ENCODE measurements around the gene PGA3. TPM values are rescaled to one million over a fixed set of nuclear protein-coding genes. Genes with fewer than 3 reads are reported as not detected.
"Not testable (repeated sequence)": the region's sequence is repeated elsewhere in the genome, so short reads cannot be mapped to it uniquely, and the experiment has no call there.

Gene PGA3
- total and polyA plus RNA-seq, 7 experiments from 2014 or later: 0.83 TPM; not detected in 6

- H3K4me3 Mint-ChIP-seq: no peak overlapping the region
- POLR2A ChIA-PET: no interaction called here
- no peak overlapping the region for H3K27ac Mint-ChIP-seq
- DNase-seq (no peak), ATAC-seq (no peak)
- CTCF ChIA-PET: no interaction called here
- no peaks in the 10 kb centered on the region for H3K36me3 Mint-ChIP-seq
- Histone ChIP-seq H3K36me3 (ENCODE audit: control insufficient read depth in 2 of 3, insufficient read depth in 3 of 3, low read length in 3 of 3) (no peaks in the 10 kb centered on the region), H3K4me3 (ENCODE audit: low read length) (no peak overlapping the region), H3K27ac (ENCODE audit: low read depth, low read length) (no peak overlapping the region), H3K4me1 (ENCODE audit: control insufficient read depth in 2 of 2, insufficient read depth in 2 of 2, low read length in 2 of 2) (no peaks in the 10 kb centered on the region), H3K27me3 (ENCODE audit: control insufficient read depth in 2 of 2, insufficient read depth in 2 of 2, low read length in 2 of 2) (no peaks in the 10 kb centered on the region), H3K9me3 (ENCODE audit: control insufficient read depth in 2 of 3, low read length in 3 of 3) (no peaks in the 10 kb centered on the region)
- peaks cover 0 to 6% (median 0%) of the 10 kb centered on the region in 11 donors for H3K9me3 Mint-ChIP-seq
- peaks cover 0 to 4% (median 0%) of the 10 kb centered on the region in 7 donors for H3K4me1 Mint-ChIP-seq
- peaks cover 0 to 22% (median 14%) of the 10 kb centered on the region in 5 donors for H3K27me3 Mint-ChIP-seq
- intact Hi-C loops (cut with micrococcal nuclease): no loop called here
Observed at GRCh38 chr11:61198361-61198760, 5.0 kb upstream of the PGA3 start.

GRCh38 chr11:61198948-61199523 is 4.3 kb upstream of the PGA3 start:
- H3K4me3 Mint-ChIP-seq: no peak overlapping the region
- no peaks in the 10 kb centered on the region for H3K36me3 Mint-ChIP-seq
- no peaks in the 10 kb centered on the region for H3K9me3 ChIP-seq (ENCODE audit: control insufficient read depth in 2 of 3, low read length in 3 of 3)
- ChIA-PET POLR2A (no interaction called here), CTCF (no interaction called here)
- DNase-seq: no peak
- no peak for ATAC-seq
- H3K4me1 Mint-ChIP-seq: peaks cover 0 to 4% (median 0%) of the 10 kb centered on the region in 7 donors
- peaks cover 0 to 22% (median 14%) of the 10 kb centered on the region in 5 donors for H3K27me3 Mint-ChIP-seq
- H3K9me3 Mint-ChIP-seq: peaks cover 0 to 6% (median 0%) of the 10 kb centered on the region in 11 donors
- H3K27ac ChIP-seq (ENCODE audit: low read depth, low read length): no peak overlapping the region
- no peak overlapping the region for H3K27ac Mint-ChIP-seq
- no peaks in the 10 kb centered on the region for H3K36me3 ChIP-seq (ENCODE audit: control insufficient read depth in 2 of 3, insufficient read depth in 3 of 3, low read length in 3 of 3)
- no peak overlapping the region for H3K4me3 ChIP-seq (ENCODE audit: low read length)
- H3K27me3 ChIP-seq (ENCODE audit: control insufficient read depth in 2 of 2, insufficient read depth in 2 of 2, low read length in 2 of 2): no peaks in the 10 kb centered on the region
- intact Hi-C loops (cut with micrococcal nuclease): no loop called here
- no peaks in the 10 kb centered on the region for H3K4me1 ChIP-seq (ENCODE audit: control insufficient read depth in 2 of 2, insufficient read depth in 2 of 2, low read length in 2 of 2)

GRCh38 chr11:61201476-61201875 is 1.8 kb upstream of the PGA3 start:
- no peaks in the 10 kb centered on the region for H3K27me3 ChIP-seq (ENCODE audit: control insufficient read depth in 2 of 2, insufficient read depth in 2 of 2, low read length in 2 of 2)
- H3K36me3 ChIP-seq (ENCODE audit: control insufficient read depth in 2 of 3, insufficient read depth in 3 of 3, low read length in 3 of 3): no peaks in the 10 kb centered on the region
- Mint-ChIP-seq H3K9me3 (peaks cover 0 to 6% (median 0%) of the 10 kb centered on the region in 11 donors), H3K36me3 (no peaks in the 10 kb centered on the region), H3K27ac (no peak overlapping the region), H3K27me3 (peaks cover 0 to 18% (median 14%) of the 10 kb centered on the region in 5 donors), H3K4me3 (no peak overlapping the region), H3K4me1 (peaks cover 0 to 3% (median 0%) of the 10 kb centered on the region in 7 donors)
- ChIA-PET POLR2A (no interaction called here), CTCF (no interaction called here)
- H3K4me3 ChIP-seq (ENCODE audit: low read length): no peak overlapping the region
- H3K4me1 ChIP-seq (ENCODE audit: control insufficient read depth in 2 of 2, insufficient read depth in 2 of 2, low read length in 2 of 2): no peaks in the 10 kb centered on the region
- H3K9me3 ChIP-seq (ENCODE audit: control insufficient read depth in 2 of 3, low read length in 3 of 3): no peaks in the 10 kb centered on the region
- H3K27ac ChIP-seq (ENCODE audit: low read depth, low read length): no peak overlapping the region
- DNase-seq: no peak
- no peak for ATAC-seq
- intact Hi-C loops (cut with micrococcal nuclease): no loop called here

DNA sequence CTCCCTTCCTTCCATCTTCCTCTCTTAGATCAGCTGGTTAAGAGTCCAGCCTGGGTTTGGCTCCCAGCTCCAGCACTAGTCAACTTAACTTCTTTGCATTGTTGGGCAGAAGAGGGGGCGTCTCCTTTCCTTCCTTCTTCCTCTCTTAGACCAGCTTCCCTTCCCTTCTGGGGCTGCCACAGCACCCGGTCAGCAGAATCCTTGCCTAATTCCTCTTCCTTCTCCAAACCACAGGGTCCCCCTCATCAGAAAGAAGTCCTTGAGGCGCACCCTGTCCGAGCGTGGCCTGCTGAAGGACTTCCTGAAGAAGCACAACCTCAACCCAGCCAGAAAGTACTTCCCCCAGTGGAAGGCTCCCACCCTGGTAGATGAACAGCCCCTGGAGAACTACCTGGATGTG is 558 bp downstream of the PGA3 start:
- H3K27ac Mint-ChIP-seq; H3K36me3 Mint-ChIP-seq; intact Hi-C loops (cut with micrococcal nuclease); H3K4me3 Mint-ChIP-seq; H3K9me3 Mint-ChIP-seq; H3K4me3 ChIP-seq (ENCODE audit: low read length); H3K4me1 Mint-ChIP-seq; DNase-seq; H3K9me3 ChIP-seq (ENCODE audit: control insufficient read depth in 2 of 3, low read length in 3 of 3); H3K27me3 ChIP-seq (ENCODE audit: control insufficient read depth in 2 of 2, insufficient read depth in 2 of 2, low read length in 2 of 2); H3K4me1 ChIP-seq (ENCODE audit: control insufficient read depth in 2 of 2, insufficient read depth in 2 of 2, low read length in 2 of 2); H3K27ac ChIP-seq (ENCODE audit: low read depth, low read length); H3K36me3 ChIP-seq (ENCODE audit: control insufficient read depth in 2 of 3, insufficient read depth in 3 of 3, low read length in 3 of 3); POLR2A ChIA-PET: not testable (repeated sequence)
- CTCF ChIA-PET: interaction anchor here (0.7 kb wide), 1 partner anchor 47 kb away, joined by 4 read pairs; no protein-coding TSS in a partner anchor
- peaks cover 0 to 15% (median 12%) of the 10 kb centered on the region in 5 donors for H3K27me3 Mint-ChIP-seq
- peak; percentile 55 for ATAC-seq

DNA sequence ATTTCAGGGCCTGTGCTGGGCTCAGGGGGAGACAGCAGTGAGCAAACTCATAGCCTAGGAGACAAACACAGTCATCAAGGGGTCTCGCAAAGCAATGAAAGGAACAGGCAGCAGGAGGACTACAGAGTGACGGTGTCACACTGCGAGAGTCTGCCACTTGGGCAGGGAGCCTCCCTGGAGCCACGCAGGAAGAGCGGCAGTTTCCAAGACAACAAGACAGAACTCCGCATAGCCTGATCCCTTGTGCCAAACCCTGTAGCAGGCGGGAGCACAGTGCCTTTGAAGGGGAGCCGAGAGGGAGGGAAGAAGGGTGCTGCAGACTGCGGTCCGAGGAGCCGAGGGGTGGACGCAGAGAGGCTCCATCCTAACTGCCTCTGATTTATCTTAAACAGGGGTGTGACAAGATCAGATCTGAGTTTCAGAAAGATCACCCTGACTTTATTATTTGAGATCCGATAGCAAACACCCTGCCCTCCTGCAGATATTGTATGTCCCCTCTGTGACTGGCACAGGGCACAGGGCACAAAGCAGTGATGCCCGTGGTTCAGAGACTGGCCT is 1.3 kb downstream of the PGA3 start:
- POLR2A ChIA-PET; H3K4me3 ChIP-seq (ENCODE audit: low read length); ATAC-seq; intact Hi-C loops (cut with micrococcal nuclease); CTCF ChIA-PET; DNase-seq; H3K4me1 Mint-ChIP-seq; H3K9me3 ChIP-seq (ENCODE audit: control insufficient read depth in 2 of 3, low read length in 3 of 3); H3K36me3 ChIP-seq (ENCODE audit: control insufficient read depth in 2 of 3, insufficient read depth in 3 of 3, low read length in 3 of 3); H3K9me3 Mint-ChIP-seq; H3K27ac ChIP-seq (ENCODE audit: low read depth, low read length); H3K27ac Mint-ChIP-seq; H3K36me3 Mint-ChIP-seq; H3K4me3 Mint-ChIP-seq; H3K4me1 ChIP-seq (ENCODE audit: control insufficient read depth in 2 of 2, insufficient read depth in 2 of 2, low read length in 2 of 2); H3K27me3 ChIP-seq (ENCODE audit: control insufficient read depth in 2 of 2, insufficient read depth in 2 of 2, low read length in 2 of 2): not testable (repeated sequence)
- peaks cover 0 to 14% (median 11%) of the 10 kb centered on the region in 5 donors for H3K27me3 Mint-ChIP-seq

- POLR2A ChIA-PET, ATAC-seq: not testable (repeated sequence)
Observed at GRCh38 chr11:61207636-61208310, 4.5 kb downstream of the PGA3 start.

GRCh38 chr11:61210629-61211028 is 7.3 kb downstream of the PGA3 start:
- H3K27me3 Mint-ChIP-seq; H3K36me3 ChIP-seq (ENCODE audit: control insufficient read depth in 2 of 3, insufficient read depth in 3 of 3, low read length in 3 of 3); ATAC-seq; H3K4me3 Mint-ChIP-seq; H3K4me1 Mint-ChIP-seq; H3K36me3 Mint-ChIP-seq; H3K4me3 ChIP-seq (ENCODE audit: low read length); H3K4me1 ChIP-seq (ENCODE audit: control insufficient read depth in 2 of 2, insufficient read depth in 2 of 2, low read length in 2 of 2); intact Hi-C loops (cut with micrococcal nuclease); POLR2A ChIA-PET; H3K27ac Mint-ChIP-seq; CTCF ChIA-PET; DNase-seq; H3K9me3 ChIP-seq (ENCODE audit: control insufficient read depth in 2 of 3, low read length in 3 of 3); H3K27ac ChIP-seq (ENCODE audit: low read depth, low read length); H3K9me3 Mint-ChIP-seq; H3K27me3 ChIP-seq (ENCODE audit: control insufficient read depth in 2 of 2, insufficient read depth in 2 of 2, low read length in 2 of 2): not testable (repeated sequence)

More at GRCh38 chr11:61207636-61208310, 4.5 kb downstream of the PGA3 start:
- H3K27ac ChIP-seq (ENCODE audit: low read depth, low read length); H3K9me3 ChIP-seq (ENCODE audit: control insufficient read depth in 2 of 3, low read length in 3 of 3); CTCF ChIA-PET; H3K27me3 ChIP-seq (ENCODE audit: control insufficient read depth in 2 of 2, insufficient read depth in 2 of 2, low read length in 2 of 2); H3K4me3 ChIP-seq (ENCODE audit: low read length); H3K36me3 Mint-ChIP-seq; DNase-seq; H3K9me3 Mint-ChIP-seq; H3K4me1 ChIP-seq (ENCODE audit: control insufficient read depth in 2 of 2, insufficient read depth in 2 of 2, low read length in 2 of 2); intact Hi-C loops (cut with micrococcal nuclease); H3K27ac Mint-ChIP-seq; H3K4me1 Mint-ChIP-seq; H3K36me3 ChIP-seq (ENCODE audit: control insufficient read depth in 2 of 3, insufficient read depth in 3 of 3, low read length in 3 of 3); H3K27me3 Mint-ChIP-seq; H3K4me3 Mint-ChIP-seq: not testable (repeated sequence)
